PC-9 (cell line): ENCODE data around the gene PTPN1.

ENCODE experiments used
- EZH2 ChIP-seq: fragments of 200-600 bp; sonication (generic); IDR thresholded peaks from 2 replicates; pipeline ENCODE4 v1.8.0; 2017; ENCODE audit warnings: antibody characterized with exemption, low read depth
- TF ChIP-seq, protein P1 (sequence below): fragments of 200-600 bp; sonication (generic); conservative IDR thresholded peaks from 2 replicates; pipeline ENCODE4 v1.6.1; 2017; ENCODE audit warnings: mixed run types, antibody characterized with exemption, mild to moderate bottlenecking, moderate library complexity

DNA sequence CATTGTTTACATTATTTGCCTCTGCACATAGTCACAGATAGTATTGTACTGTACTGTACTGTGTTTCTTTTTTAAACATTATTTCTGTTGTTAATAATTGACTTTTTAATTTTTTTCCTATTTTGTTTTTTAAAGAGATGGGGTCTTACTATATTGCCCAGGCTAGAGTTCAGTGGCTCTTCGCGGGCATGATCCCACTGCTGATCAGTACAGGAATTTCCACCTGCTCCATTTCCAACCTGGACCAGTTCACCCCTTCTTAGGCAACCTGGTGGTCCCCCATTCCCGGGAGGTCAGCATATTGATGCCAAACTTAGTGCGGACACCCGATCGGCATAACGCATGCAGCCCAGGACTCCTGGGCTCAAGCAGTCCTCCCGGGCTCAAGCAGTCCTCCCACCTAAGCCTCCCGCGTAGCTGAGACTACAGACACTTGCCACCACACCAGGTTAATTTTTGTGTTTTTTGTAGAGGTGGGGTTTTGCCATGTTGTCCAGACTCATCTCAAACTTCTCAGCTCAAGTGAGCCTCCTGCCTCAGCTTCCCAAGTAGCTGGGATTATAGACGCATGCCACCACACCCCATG, 47.5 kb downstream of the PTPN1 start:
- TF ChIP-seq, protein P1, sequence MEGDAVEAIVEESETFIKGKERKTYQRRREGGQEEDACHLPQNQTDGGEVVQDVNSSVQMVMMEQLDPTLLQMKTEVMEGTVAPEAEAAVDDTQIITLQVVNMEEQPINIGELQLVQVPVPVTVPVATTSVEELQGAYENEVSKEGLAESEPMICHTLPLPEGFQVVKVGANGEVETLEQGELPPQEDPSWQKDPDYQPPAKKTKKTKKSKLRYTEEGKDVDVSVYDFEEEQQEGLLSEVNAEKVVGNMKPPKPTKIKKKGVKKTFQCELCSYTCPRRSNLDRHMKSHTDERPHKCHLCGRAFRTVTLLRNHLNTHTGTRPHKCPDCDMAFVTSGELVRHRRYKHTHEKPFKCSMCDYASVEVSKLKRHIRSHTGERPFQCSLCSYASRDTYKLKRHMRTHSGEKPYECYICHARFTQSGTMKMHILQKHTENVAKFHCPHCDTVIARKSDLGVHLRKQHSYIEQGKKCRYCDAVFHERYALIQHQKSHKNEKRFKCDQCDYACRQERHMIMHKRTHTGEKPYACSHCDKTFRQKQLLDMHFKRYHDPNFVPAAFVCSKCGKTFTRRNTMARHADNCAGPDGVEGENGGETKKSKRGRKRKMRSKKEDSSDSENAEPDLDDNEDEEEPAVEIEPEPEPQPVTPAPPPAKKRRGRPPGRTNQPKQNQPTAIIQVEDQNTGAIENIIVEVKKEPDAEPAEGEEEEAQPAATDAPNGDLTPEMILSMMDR: no peak
- TF ChIP-seq EZH2: no peak
